Iris pigment epithelial cell (primary cell): ENCODE results near the gene DUSP15.
A peak's percentile ranks its signal among the peaks of the same experiment; 100 is the strongest.

Source experiments
- DNase-seq: peaks from one replicate; pipeline ENCODE4 v3.0.0-alpha.2; 2011; ENCODE audit warnings: low read depth

DUSP15 gene

DNA sequence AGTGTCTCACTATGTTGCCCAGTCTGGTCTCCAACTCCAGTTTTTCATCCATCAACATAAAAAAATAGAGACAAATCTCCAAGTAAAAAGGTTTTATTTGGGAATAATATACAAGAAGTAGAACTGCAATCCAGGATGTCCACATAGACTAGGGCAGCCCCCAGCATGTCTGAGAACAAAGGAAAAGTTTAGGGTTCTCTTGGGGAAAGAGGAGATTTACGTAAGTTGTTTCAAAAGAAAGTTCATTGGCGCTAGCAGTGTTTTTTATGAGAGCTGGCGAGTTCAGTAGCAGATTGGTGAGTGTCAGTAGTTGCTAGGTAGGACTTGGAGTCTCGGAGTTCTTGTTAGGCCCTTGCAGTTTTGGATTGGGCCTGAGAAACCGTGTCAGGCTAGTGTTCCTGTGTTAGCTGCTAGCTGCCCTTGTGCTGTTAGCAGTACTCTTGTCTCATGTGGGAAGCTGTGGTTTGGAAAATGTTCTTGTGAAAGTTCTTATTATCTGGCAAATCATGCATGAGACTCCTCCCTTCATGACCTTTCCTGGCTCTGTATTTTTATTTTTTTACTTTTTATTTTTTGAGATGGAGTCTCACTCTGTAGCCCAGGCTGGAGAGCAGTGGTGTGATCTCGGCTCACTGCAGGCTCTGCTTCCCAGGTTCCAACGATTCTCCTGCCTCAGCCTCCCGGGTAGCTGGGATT lies 24.8 kb upstream of the DUSP15 start:
- peak; percentile 59 for DNase-seq

- DNase-seq, result no peak
These were observed 20.3 kb upstream of the DUSP15 start for GRCh38 chr20:31890646-31891045.

DNA sequence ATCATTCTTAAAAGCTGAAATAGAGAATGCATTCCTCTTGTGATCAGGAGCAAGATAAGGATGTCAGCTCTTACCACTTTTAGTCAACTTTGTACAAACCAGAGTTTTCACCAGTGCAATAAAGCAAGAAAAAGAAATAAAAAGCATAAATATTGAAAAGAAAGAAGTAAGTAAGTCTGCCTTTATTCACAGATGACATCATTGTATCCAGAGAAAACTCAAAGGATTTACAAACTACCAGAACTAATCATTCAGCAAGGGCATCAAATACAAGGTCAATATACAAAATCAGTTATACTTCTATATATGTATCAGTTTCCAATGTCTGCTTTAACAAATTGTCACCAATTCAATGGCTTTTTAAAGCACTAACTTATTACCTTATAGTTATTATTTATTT lies 13.5 kb upstream of the DUSP15 start:
- DNase-seq, result no peak

- no peak for DNase-seq
These were observed 11.6 kb upstream of the DUSP15 start for GRCh38 chr20:31881945-31882344.

DNA sequence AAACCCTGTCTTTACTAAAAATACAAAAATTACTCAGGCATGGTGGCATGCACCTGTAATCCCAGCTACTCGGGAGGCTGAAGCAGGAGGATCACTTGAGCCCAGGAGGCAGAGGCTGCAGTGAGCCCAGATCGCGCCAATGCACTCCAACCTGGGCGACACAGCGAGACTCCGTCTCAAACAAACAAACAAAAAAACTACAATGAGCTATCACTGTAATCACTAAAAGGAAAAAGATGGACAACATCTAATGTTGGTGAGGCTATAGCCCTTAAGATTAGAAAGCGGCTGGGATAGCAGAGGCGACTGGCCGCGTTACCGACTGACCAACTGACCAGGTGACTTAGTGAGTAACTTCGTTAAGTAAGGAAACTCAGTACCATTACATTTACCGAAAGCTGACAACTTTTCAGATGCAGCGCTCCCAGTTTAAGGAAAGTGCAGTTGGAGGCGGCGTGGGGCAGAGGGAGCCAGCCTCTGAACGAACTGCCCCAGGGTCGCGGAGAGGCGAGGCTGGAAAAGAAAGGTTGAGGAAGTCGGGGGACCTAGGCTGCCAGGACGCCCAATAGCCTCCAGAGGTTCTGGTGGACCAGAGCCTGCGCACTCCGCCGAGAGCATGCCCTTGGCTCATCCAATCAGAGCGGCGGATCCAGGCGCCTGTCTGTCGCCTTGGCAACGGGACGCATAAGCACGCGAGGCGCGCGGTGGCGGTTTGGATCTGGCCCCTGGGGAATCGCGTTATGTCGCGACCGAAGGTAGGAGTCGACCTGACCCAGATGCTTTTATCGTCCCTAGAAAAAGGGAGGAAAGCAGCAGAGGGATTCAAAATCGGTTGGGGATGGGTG lies 9.0 kb upstream of the DUSP15 start:
- DNase-seq, result peak; percentile 96

DNA sequence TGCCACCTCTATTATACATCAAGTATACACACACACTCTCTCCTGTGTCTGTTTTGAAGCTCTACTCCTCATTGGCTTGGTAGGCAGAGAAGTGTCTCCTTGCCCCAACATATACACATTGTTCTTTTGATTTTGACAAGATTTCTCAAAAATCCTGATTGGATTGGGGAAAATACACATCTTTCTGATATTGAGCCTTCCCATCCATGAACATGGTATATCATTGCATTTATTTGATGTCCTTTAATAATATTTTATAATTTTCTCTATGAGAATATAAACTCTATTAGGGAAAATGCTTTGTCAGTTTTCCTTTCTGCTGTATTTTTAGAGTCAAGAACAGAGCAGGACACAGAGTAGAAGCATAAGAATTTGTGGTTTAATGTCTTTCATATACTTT lies 7.4 kb upstream of the DUSP15 start:
- no peak for DNase-seq

- no peak for DNase-seq
These were observed 5.3 kb upstream of the DUSP15 start for GRCh38 chr20:31875671-31876070.

GRCh38 chr20:31872406-31872805 lies 2.1 kb upstream of the DUSP15 start:
- no peak for DNase-seq

GRCh38 chr20:31871618-31871954 lies 1.3 kb upstream of the DUSP15 start:
- no peak for DNase-seq

DNA sequence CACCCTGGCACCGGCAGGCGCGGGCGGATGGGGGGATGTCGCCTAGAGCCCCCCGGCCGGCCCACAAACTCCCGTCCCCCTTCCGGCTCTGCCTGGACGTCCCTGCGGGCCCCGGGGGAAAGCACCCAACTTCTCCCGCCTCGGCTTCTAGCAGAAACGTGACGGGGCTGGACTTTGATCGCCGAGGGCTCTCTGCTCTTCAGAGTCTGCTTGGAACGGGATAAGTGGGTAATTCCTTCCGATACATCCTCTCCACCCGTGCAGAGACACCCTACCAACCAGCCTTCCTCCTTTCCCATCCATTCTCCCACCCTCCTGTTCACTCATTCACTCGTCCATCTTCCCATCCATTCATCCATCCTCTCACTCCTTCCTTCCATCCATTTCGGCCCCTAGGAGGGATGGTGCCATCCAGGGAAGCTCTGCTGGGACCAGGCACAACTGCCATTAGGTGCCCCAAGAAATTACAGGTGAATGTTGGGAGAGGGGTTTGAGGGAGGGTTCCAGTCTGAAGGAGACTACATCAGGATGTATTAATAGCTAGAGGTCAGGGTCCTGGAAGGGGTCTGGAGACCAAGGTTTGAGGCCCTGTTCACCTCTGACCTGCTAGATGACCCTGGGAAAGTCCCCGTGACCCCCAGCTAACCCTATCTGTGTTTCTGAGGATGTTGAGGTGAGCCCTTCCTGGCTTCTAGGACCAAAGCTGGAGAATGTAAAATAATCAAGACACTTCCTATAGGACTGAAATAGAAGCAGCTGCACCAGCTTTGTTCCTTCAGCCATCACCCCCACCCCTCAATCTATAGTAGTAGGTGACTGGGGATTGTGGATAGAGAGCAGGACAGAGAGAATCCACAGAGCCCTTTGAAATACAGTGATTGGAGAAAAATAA lies 645 bp upstream of the DUSP15 start:
- DNase-seq, result no peak

DNA sequence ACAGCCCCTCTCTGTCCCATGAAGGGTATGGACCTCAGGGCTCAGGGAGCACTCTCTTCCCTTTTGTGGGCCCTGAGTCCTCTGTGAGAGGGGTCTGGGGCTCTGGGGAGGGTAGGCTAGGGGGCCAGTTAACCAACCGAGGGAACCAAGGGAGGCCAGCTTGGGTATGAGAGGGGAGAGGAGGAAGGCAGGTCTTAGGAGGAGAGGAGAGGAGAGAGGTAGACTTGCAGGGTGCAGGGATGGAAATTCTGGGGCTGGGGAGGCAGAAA lies 720 bp downstream of the DUSP15 start:
- DNase-seq, result no peak

DNA sequence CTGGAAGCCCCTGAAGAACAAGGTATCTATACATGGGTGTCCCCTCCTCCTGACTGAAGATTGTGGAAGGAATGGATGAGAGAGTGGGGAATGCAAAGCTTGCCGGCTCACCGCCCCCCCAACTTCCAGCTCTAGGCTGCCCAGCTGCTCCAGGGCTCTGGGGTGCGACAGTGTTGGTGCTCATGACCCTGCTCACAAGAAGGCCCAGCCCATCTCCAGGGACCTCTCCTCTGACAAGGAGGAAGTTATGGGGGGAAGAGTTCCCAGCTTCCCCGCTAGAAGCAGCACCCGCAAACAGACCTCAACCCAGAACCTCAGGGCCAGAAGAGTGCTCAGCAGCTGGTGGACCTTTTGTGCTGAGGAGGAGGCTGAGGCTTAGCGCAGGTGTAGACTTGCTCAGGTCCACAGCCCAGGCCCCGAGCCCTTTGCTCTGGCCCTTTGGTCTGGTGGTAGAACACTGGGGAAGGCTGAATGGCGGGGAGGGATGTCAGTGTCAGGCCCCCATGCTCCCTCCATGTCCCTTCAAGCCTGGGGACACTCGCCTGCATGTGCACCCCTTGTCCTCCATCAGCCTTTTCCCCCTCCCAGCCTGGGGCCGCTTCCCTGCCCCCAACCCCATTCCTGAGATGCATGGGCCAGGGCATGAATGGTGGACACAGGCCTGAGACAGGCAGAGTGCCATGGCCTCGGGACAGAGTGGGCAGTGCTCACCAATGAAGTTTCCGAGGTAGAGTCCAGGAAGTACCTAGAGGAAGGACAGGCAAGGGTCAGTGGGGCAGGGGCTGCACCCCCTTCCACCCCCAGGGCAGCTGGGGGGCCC lies 1.3 kb downstream of the DUSP15 start:
- DNase-seq, result no peak

DNA sequence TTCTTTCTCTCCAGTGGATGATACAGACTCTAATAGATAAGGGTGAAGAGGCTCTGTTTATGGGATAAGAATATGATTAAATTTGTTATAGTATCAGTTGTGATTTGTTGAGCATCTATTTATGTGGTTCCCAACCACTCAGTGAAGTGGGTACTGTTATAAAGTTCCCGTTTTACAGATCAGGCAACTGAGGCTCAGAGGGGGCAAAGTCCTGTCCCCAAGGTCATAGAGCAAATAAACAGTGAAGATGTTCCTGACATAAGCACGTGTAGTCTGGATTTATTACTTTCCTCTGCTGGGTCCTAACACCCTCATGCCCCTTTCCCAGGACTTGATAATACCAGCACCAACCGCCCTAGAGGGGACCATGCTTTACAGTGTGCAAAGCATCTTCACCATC lies 4.1 kb downstream of the DUSP15 start:
- no peak for DNase-seq

- DNase-seq, result no peak
These were observed 5.6 kb downstream of the DUSP15 start for GRCh38 chr20:31864521-31865400.

- DNase-seq, result no peak
These were observed 6.8 kb downstream of the DUSP15 start for GRCh38 chr20:31863296-31864085.

DNA sequence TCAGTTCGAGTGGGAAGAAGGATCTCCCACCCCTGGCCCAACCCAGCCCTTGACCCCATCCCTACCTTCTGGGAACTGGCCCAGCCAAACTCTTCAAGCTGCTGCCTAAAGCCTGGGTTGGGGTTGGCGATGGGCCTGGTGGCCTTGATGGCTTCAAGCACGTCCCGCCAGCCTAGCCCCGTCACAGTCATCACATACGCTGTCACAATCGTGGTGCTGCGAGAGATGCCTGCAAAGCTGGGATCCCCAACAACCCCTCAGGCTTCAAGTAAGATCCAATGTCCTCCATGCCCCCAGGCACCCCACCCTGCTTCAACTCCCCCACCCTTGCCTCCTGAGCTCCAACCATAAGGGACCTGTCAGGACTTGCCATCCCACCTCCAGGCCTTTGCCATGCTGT lies 7.8 kb downstream of the DUSP15 start:
- no peak for DNase-seq

GRCh38 chr20:31862157-31862470 lies 8.2 kb downstream of the DUSP15 start:
- no peak for DNase-seq

DNA sequence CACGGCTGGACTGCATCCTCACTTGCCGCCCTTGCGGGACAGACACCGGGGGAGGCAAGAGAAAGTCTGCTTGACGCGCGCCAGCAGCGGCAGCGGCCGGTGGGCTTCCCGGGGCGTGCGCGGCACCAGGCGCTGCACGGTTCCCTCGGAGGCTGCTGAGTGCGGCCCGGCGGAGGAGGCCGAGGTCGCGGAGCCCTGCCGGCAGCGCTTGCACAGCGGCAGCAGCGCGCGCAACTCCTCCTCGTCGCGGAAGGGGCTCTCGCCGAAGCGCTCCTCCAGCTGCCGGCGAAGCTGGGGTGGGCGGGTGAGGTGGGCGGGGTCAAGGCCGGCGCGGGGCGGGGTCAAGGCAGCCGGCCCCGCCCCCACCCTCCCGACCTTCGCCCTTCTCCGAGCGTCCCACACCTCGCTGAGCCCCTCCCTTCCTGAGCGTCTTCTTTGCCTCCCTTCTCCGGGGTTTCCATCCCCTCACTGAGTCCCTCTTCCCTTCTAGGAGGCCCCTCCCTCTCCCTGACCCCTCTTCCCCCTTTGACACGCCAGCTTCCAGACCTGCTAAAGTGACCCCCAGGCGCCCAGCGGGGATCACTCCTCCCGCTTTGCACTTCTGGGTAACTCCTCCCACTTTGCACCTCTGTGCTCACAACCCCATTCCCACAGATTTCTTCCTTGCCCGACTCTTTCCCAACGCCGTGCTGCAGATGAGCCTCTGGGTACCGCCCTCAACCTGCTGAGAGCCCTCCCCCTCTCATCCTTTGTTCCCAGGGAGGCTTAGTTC lies 8.8 kb downstream of the DUSP15 start:
- peak; percentile 54 for DNase-seq

DNA sequence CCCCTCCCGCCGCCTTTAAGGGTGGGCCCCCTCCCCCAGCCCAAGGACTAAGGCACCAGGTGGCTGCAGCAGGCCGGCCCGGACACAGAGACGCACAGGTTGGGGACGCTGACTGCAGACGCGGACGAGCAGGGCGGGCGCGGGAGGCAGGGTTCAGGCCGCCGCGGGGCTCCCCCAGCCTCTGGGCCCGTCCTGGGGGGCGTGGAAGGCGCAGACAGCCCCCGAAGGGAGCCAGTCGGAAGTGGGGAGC lies 9.3 kb downstream of the DUSP15 start:
- no peak for DNase-seq
